HG03175 (cell line): ENCODE measurements around the gene IQCC.

Source experiments
- ATAC-seq: cut with Tn5 transposase; IDR thresholded peaks from one replicate; pipeline ENCODE4 v1.9.1; 2021; ENCODE audit warnings: mild to moderate bottlenecking, moderate library complexity; ENCODE audit not compliant: unreplicated experiment

IQCC gene

GRCh38 chr1:32195531-32195930 lies 9.9 kb upstream of the IQCC start:
- no peak for ATAC-seq

GRCh38 chr1:32195972-32196823 lies 9.3 kb upstream of the IQCC start:
- ATAC-seq, result no peak

GRCh38 chr1:32197074-32197473 lies 8.4 kb upstream of the IQCC start:
- ATAC-seq, result no peak

GRCh38 chr1:32197837-32198236 lies 7.6 kb upstream of the IQCC start:
- ATAC-seq, result no peak

- no peak for ATAC-seq
Measured at GRCh38 chr1:32198237-32199042, 7.0 kb upstream of the IQCC start.

- ATAC-seq, result no peak
Measured at GRCh38 chr1:32199043-32199716, 6.3 kb upstream of the IQCC start.

GRCh38 chr1:32199717-32200072 lies 5.8 kb upstream of the IQCC start:
- ATAC-seq, result no peak

- no peak for ATAC-seq
Measured at GRCh38 chr1:32200226-32201010, 5.1 kb upstream of the IQCC start, which contains the start of gene CCDC28B. CCDC28B (plus strand) TSS chr1:32200595; CDS start chr1:32201936, 1,341 bp downstream.

- peak; percentile 34 for ATAC-seq
Measured at GRCh38 chr1:32201011-32201855, 4.2 kb upstream of the IQCC start.

GRCh38 chr1:32204943-32205361 lies 519 bp upstream of the IQCC start:
- ATAC-seq, result no peak

- no peak for ATAC-seq
Measured at GRCh38 chr1:32208469-32208868, 3.0 kb downstream of the IQCC start.

- no peak for ATAC-seq
Measured at GRCh38 chr1:32208891-32209328, 3.4 kb downstream of the IQCC start, which contains the start of gene DCDC2B. DCDC2B (plus strand) TSS chr1:32209089; CDS start chr1:32209094, 5 bp downstream.

- no peak for ATAC-seq
Measured at GRCh38 chr1:32215629-32216480, 10.4 kb downstream of the IQCC start.

GRCh38 chr1:32216566-32216965 lies 11.1 kb downstream of the IQCC start:
- ATAC-seq, result no peak

GRCh38 chr1:32219022-32219421 lies 13.6 kb downstream of the IQCC start:
- no peak for ATAC-seq

GRCh38 chr1:32220746-32221580 lies 15.5 kb downstream of the IQCC start:
- no peak for ATAC-seq

GRCh38 chr1:32221581-32221979 lies 16.1 kb downstream of the IQCC start:
- ATAC-seq, result no peak
